ENCODE measurements around the gene ZFP69B.

The ZFP69B gene
- total RNA-seq = 2.0 to 20.7 (median 14.2) reads per million in 9 experiments

- Mint-ChIP-seq H3K4me1 (ENCODE audit: low read depth in 2 of 2) (peaks cover 21 to 27% of the 10 kb centered on the region in 2 donors), H3K27ac (peak within 1 kb of the TSS; percentile 91 to 93), H3K27me3 (no peaks in the 10 kb centered on the region), H3K9me3 (peaks cover 0 to 3% of the 10 kb centered on the region in 2 donors), H3K4me3 (peak within 1 kb of the TSS; percentile 85 to 89), H3K36me3 (ENCODE audit: insufficient read depth) (peaks cover 18% of the 10 kb centered on the region)
- peak; percentile 70 for ATAC-seq (replicated peaks)
- DNase-seq = peak; percentile 81 to 85 (median 84)
Observed at GRCh38 chr1:40449684-40450494, at the start of gene ZFP69B. Gene ZFP69B, plus strand, starts transcription at chr1:40450476. Its CDS starts 486 bp downstream, at chr1:40450962.

GRCh38 chr1:40401473-40402201, 48.6 kb upstream of the ZFP69B start:
- Mint-ChIP-seq H3K9me3 (no peaks in the 10 kb centered on the region), H3K4me1 (ENCODE audit: low read depth in 2 of 2) (peaks cover 41 to 64% of the 10 kb centered on the region in 2 donors), H3K4me3 (peak overlapping the region in 1 of 2 donors; percentile 56), H3K27me3 (no peaks in the 10 kb centered on the region), H3K36me3 (ENCODE audit: insufficient read depth) (peaks cover 27% of the 10 kb centered on the region), H3K27ac (peak overlapping the region; percentile 65 to 97)
- no peak for DNase-seq
- ATAC-seq (replicated peaks) = no peak

GRCh38 chr1:40404670-40405462, 45.4 kb upstream of the ZFP69B start:
- DNase-seq (peak; percentile 36 to 49 (median 40)), ATAC-seq (replicated peaks) (peak; percentile 78)
- no peaks in the 10 kb centered on the region for H3K27me3 Mint-ChIP-seq
- peak overlapping the region; percentile 65 to 97 for H3K27ac Mint-ChIP-seq
- H3K4me3 Mint-ChIP-seq = peak overlapping the region; percentile 50 to 61
- no peaks in the 10 kb centered on the region for H3K9me3 Mint-ChIP-seq
- H3K4me1 Mint-ChIP-seq (ENCODE audit: low read depth in 2 of 2) = peaks cover 38 to 47% of the 10 kb centered on the region in 2 donors
- H3K36me3 Mint-ChIP-seq (ENCODE audit: insufficient read depth) = peaks cover 53% of the 10 kb centered on the region

- no peaks in the 10 kb centered on the region for H3K27me3 Mint-ChIP-seq
- H3K4me1 Mint-ChIP-seq (ENCODE audit: low read depth in 2 of 2) = peaks cover 31 to 39% of the 10 kb centered on the region in 2 donors
- DNase-seq = no peak
- H3K4me3 Mint-ChIP-seq = no peak overlapping the region
- no peaks in the 10 kb centered on the region for H3K9me3 Mint-ChIP-seq
- peak overlapping the region in 1 of 2 donors; percentile 65 for H3K27ac Mint-ChIP-seq
- ATAC-seq (replicated peaks) = no peak
- peaks cover 57% of the 10 kb centered on the region for H3K36me3 Mint-ChIP-seq (ENCODE audit: insufficient read depth)
Observed at GRCh38 chr1:40405812-40406211, 44.5 kb upstream of the ZFP69B start.

DNA sequence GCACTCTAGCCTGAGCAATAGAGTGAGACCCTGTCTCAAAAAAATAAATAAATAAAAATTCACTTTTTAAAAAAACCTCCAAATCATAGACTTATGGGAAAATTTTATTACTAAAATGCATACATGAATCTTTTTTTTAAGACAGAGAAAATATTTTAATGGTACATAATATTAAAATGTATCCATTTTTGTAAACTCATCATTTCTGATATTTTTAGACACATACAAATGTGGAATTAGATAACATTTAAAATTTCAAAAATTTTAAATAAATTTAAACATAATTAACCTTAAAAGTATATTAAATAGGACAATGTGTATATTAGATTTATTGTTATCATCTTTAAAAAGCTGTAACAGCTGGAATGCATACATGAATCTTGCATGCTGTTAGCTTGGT, 42.8 kb upstream of the ZFP69B start:
- DNase-seq = no peak
- no peak for ATAC-seq (replicated peaks)

GRCh38 chr1:40409467-40409866, 40.8 kb upstream of the ZFP69B start:
- H3K27me3 Mint-ChIP-seq = no peaks in the 10 kb centered on the region
- H3K9me3 Mint-ChIP-seq = no peaks in the 10 kb centered on the region
- peaks cover 13 to 35% of the 10 kb centered on the region in 2 donors for H3K4me1 Mint-ChIP-seq (ENCODE audit: low read depth in 2 of 2)
- H3K36me3 Mint-ChIP-seq (ENCODE audit: insufficient read depth) = peaks cover 65% of the 10 kb centered on the region
- DNase-seq = no peak
- no peak overlapping the region for H3K4me3 Mint-ChIP-seq
- H3K27ac Mint-ChIP-seq = peak overlapping the region; percentile 59 to 64
- ATAC-seq (replicated peaks) = no peak

More for the DNA sequence above, 42.8 kb upstream of the ZFP69B start:
- peak overlapping the region in 1 of 2 donors; percentile 64 for H3K27ac Mint-ChIP-seq
- peaks cover 21 to 29% of the 10 kb centered on the region in 2 donors for H3K4me1 Mint-ChIP-seq (ENCODE audit: low read depth in 2 of 2)
- H3K9me3 Mint-ChIP-seq = no peaks in the 10 kb centered on the region
- H3K27me3 Mint-ChIP-seq = no peaks in the 10 kb centered on the region
- H3K36me3 Mint-ChIP-seq (ENCODE audit: insufficient read depth) = peaks cover 57% of the 10 kb centered on the region
- no peak overlapping the region for H3K4me3 Mint-ChIP-seq

GRCh38 chr1:40411294-40411693, 39.0 kb upstream of the ZFP69B start:
- Mint-ChIP-seq H3K4me3 (no peak overlapping the region), H3K4me1 (ENCODE audit: low read depth in 2 of 2) (peaks cover 9 to 28% of the 10 kb centered on the region in 2 donors), H3K36me3 (ENCODE audit: insufficient read depth) (peaks cover 75% of the 10 kb centered on the region), H3K27me3 (no peaks in the 10 kb centered on the region), H3K9me3 (no peaks in the 10 kb centered on the region), H3K27ac (peak overlapping the region; percentile 25 to 59)
- no peak for ATAC-seq (replicated peaks)
- no peak for DNase-seq

GRCh38 chr1:40411843-40412242, 38.4 kb upstream of the ZFP69B start:
- Mint-ChIP-seq H3K4me1 (ENCODE audit: low read depth in 2 of 2) (peaks cover 9 to 28% of the 10 kb centered on the region in 2 donors), H3K4me3 (no peak overlapping the region), H3K27me3 (no peaks in the 10 kb centered on the region), H3K9me3 (no peaks in the 10 kb centered on the region), H3K27ac (peak overlapping the region in 1 of 2 donors; percentile 49), H3K36me3 (ENCODE audit: insufficient read depth) (peaks cover 80% of the 10 kb centered on the region)
- no peak for ATAC-seq (replicated peaks)
- no peak for DNase-seq

DNA sequence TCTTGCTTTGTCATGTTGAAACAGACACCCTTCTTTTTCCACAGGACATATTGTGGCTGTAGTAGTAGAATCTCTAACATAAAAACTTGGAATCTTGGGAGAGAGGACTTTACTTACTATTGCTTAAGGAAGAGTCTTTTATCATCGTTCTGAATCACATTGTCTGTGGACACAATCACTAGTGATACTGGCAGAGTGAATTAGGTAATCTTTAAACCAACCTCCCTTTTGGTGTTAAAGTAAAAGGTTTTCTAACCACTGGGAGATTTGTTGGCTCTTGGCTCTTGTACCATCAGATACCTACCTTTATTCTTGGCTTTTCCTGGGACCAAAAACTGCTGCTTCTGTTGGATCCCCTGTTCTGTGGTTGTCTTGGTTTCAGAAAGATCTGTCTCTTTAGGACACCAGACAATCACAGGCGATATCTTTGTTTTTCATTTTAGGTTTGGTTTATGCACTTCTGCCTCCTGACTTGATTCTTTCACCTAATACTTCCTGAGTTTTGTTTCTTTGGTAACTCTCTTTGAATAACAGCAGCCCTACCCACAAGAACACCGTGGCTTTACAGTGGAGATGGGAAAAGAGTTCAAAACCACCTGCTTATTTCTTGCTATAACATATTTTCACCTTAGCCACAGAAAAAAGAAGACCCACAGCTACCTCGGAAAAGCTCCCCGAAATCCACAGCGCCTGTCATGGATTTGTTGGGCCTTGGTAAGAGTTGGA, 36.6 kb upstream of the ZFP69B start:
- H3K27ac Mint-ChIP-seq = peak overlapping the region; percentile 84 to 89
- no peaks in the 10 kb centered on the region for H3K9me3 Mint-ChIP-seq
- H3K4me1 Mint-ChIP-seq (ENCODE audit: low read depth in 2 of 2) = peaks cover 6 to 25% of the 10 kb centered on the region in 2 donors
- no peaks in the 10 kb centered on the region for H3K27me3 Mint-ChIP-seq
- no peak overlapping the region for H3K4me3 Mint-ChIP-seq
- peaks cover 84% of the 10 kb centered on the region for H3K36me3 Mint-ChIP-seq (ENCODE audit: insufficient read depth)
- ATAC-seq (replicated peaks) (peak; percentile 66), DNase-seq (no peak)

DNA sequence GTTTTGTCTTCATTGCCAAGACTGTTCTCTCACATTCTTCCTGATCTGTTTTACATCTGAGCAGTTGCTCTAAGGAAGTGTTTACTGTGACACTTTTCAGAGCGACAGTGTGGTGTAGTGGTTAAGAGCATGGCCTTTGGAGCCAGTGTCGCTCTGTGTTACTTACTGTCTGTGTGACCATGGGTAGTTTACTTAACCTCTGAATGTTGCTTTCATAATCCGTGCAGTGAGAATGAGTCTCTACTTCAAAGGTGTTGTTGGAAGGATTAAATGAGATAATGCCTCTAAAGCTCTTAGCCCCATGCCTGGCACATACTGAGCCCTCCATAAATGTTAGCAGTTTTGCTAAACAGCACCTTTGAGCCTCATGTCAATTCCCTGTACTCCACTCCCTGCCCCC, 35.9 kb upstream of the ZFP69B start:
- Mint-ChIP-seq H3K4me3 (no peak overlapping the region), H3K36me3 (ENCODE audit: insufficient read depth) (peaks cover 84% of the 10 kb centered on the region), H3K27me3 (no peaks in the 10 kb centered on the region), H3K4me1 (ENCODE audit: low read depth in 2 of 2) (peaks cover 6 to 25% of the 10 kb centered on the region in 2 donors), H3K27ac (peak overlapping the region; percentile 84 to 89), H3K9me3 (no peaks in the 10 kb centered on the region)
- DNase-seq (no peak), ATAC-seq (replicated peaks) (peak; percentile 83)

- no peaks in the 10 kb centered on the region for H3K27me3 Mint-ChIP-seq
- no peak for DNase-seq
- H3K4me1 Mint-ChIP-seq (ENCODE audit: low read depth in 2 of 2) = peaks cover 6 to 28% of the 10 kb centered on the region in 2 donors
- H3K36me3 Mint-ChIP-seq (ENCODE audit: insufficient read depth) = peaks cover 93% of the 10 kb centered on the region
- no peak overlapping the region for H3K27ac Mint-ChIP-seq
- no peaks in the 10 kb centered on the region for H3K9me3 Mint-ChIP-seq
- no peak overlapping the region for H3K4me3 Mint-ChIP-seq
- ATAC-seq (replicated peaks) = no peak
Observed at GRCh38 chr1:40416709-40417108, 33.6 kb upstream of the ZFP69B start.

GRCh38 chr1:40421431-40422384, 28.6 kb upstream of the ZFP69B start:
- DNase-seq = no peak
- H3K4me1 Mint-ChIP-seq (ENCODE audit: low read depth in 2 of 2) = peaks cover 4 to 8% of the 10 kb centered on the region in 2 donors
- H3K4me3 Mint-ChIP-seq = no peak overlapping the region
- H3K9me3 Mint-ChIP-seq = no peaks in the 10 kb centered on the region
- no peak for ATAC-seq (replicated peaks)
- peak overlapping the region; percentile 64 to 83 for H3K27ac Mint-ChIP-seq
- peaks cover 70% of the 10 kb centered on the region for H3K36me3 Mint-ChIP-seq (ENCODE audit: insufficient read depth)
- H3K27me3 Mint-ChIP-seq = no peaks in the 10 kb centered on the region
